Activated CD8-positive, alpha-beta T cell treated with anti-CD3 and anti-CD28 coated beads, Interleukin-2, amount 10 ng/mL, durations not matched to agents 7 days and 5 days (primary cell): ENCODE measurements around the gene DSCAM. TPM values are rescaled to one million over a fixed set of nuclear protein-coding genes. Genes with fewer than 3 reads are reported as not detected.
"Not testable (repeated sequence)": the region's sequence is repeated elsewhere in the genome, so short reads cannot be mapped to it uniquely, and the experiment has no call there.

Experiments
- ATAC-seq: fragments of 150-1000 bp; cut with Tn5 transposase; one replicate; pipeline ENCODE4 v1.10.0; 2021; ENCODE audit warnings: moderate library complexity
- CTCF ChIA-PET: fragments of 350-600 bp; sonication (Branson Sonifier 250); formaldehyde crosslinking; loops from one replicate; lab custom pipeline; 2021; ENCODE audit warnings: antibody characterized with exemption; lab: Charles Lee
- POLR2A ChIA-PET: fragments of 350-600 bp; sonication (Branson Sonifier 250); formaldehyde crosslinking; loops from one replicate; lab custom pipeline; 2021; ENCODE audit warnings: antibody characterized with exemption; lab: Charles Lee
- DNase-seq: peaks from one replicate; pipeline ENCODE4 v3.0.0-alpha.2; 2020
- H3K27ac Mint-ChIP-seq: one replicate; pipeline ENCODE4 v1.8.0; 2021; ENCODE audit warnings: mild to moderate bottlenecking, mixed read lengths
- H3K27me3 Mint-ChIP-seq: one replicate; pipeline ENCODE4 v1.8.0; 2021; ENCODE audit warnings: low read depth, mixed read lengths
- H3K36me3 Mint-ChIP-seq: one replicate; pipeline ENCODE4 v1.8.0; 2021; ENCODE audit warnings: low read depth, mixed read lengths
- H3K4me1 Mint-ChIP-seq: one replicate; pipeline ENCODE4 v1.8.0; 2021; ENCODE audit warnings: low read depth, mixed read lengths
- H3K4me3 Mint-ChIP-seq: one replicate; pipeline ENCODE4 v1.8.0; 2021; ENCODE audit warnings: mild to moderate bottlenecking, mixed read lengths
- H3K9me3 Mint-ChIP-seq: one replicate; pipeline ENCODE4 v1.8.0; 2022; ENCODE audit warnings: mixed read lengths; ENCODE audit not compliant: insufficient read depth
- total RNA-seq, 2 experiments: library from RNA; stranded (reverse); gene quantifications; one replicate each; pipeline ENCODE4 v1.2.3, GENCODE V29; 2021

Gene DSCAM
- total RNA-seq, 2 experiments from 2014 or later, result not detected

- CTCF ChIA-PET, result no interaction called here
Measured at GRCh38 chr21:40049931-40050290, 797.0 kb downstream of the DSCAM start.

GRCh38 chr21:40049031-40049930 is 797.7 kb downstream of the DSCAM start:
- CTCF ChIA-PET, result no interaction called here
- H3K4me1 Mint-ChIP-seq, result no peaks in the 10 kb centered on the region
- ATAC-seq (no peak), DNase-seq (no peak)
- no peaks in the 10 kb centered on the region for H3K36me3 Mint-ChIP-seq
- no peaks in the 10 kb centered on the region for H3K27me3 Mint-ChIP-seq
- POLR2A ChIA-PET, result no interaction called here
- no peak overlapping the region for H3K4me3 Mint-ChIP-seq
- H3K9me3 Mint-ChIP-seq, result peaks cover 5% of the 10 kb centered on the region
- H3K27ac Mint-ChIP-seq, result no peak overlapping the region

More at GRCh38 chr21:40049931-40050290, 797.0 kb downstream of the DSCAM start:
- H3K27ac Mint-ChIP-seq, result no peak overlapping the region
- no peaks in the 10 kb centered on the region for H3K36me3 Mint-ChIP-seq
- H3K4me3 Mint-ChIP-seq, result no peak overlapping the region
- H3K27me3 Mint-ChIP-seq, result no peaks in the 10 kb centered on the region
- peaks cover 5% of the 10 kb centered on the region for H3K9me3 Mint-ChIP-seq
- ATAC-seq (no peak), DNase-seq (no peak)
- POLR2A ChIA-PET, result no interaction called here
- H3K4me1 Mint-ChIP-seq, result no peaks in the 10 kb centered on the region

- no peak for DNase-seq
- Mint-ChIP-seq H3K27me3 (no peaks in the 10 kb centered on the region), H3K4me1 (no peaks in the 10 kb centered on the region), H3K9me3 (peaks cover 5% of the 10 kb centered on the region), H3K4me3 (no peak overlapping the region), H3K27ac (no peak overlapping the region), H3K36me3 (no peaks in the 10 kb centered on the region)
- ATAC-seq, result no peak
- ChIA-PET POLR2A (no interaction called here), CTCF (no interaction called here)
Measured at GRCh38 chr21:40047993-40048730, 798.8 kb downstream of the DSCAM start.

- no peak overlapping the region for H3K27ac Mint-ChIP-seq
- POLR2A ChIA-PET, result no interaction called here
- no peak for DNase-seq
- no peak for ATAC-seq
- CTCF ChIA-PET, result no interaction called here
- H3K9me3 Mint-ChIP-seq, result peaks cover 5% of the 10 kb centered on the region
- H3K27me3 Mint-ChIP-seq, result no peaks in the 10 kb centered on the region
- no peaks in the 10 kb centered on the region for H3K36me3 Mint-ChIP-seq
- no peaks in the 10 kb centered on the region for H3K4me1 Mint-ChIP-seq
- no peak overlapping the region for H3K4me3 Mint-ChIP-seq
Measured at GRCh38 chr21:40047211-40047610, 799.7 kb downstream of the DSCAM start.

- Mint-ChIP-seq H3K9me3 (peaks cover 5% of the 10 kb centered on the region), H3K27ac (no peak overlapping the region), H3K4me3 (no peak overlapping the region), H3K36me3 (no peaks in the 10 kb centered on the region), H3K27me3 (no peaks in the 10 kb centered on the region), H3K4me1 (no peaks in the 10 kb centered on the region)
- DNase-seq (no peak), ATAC-seq (no peak)
- ChIA-PET POLR2A (no interaction called here), CTCF (no interaction called here)
Measured at GRCh38 chr21:40043866-40044265, 803.1 kb downstream of the DSCAM start.

- ChIA-PET CTCF (no interaction called here), POLR2A (no interaction called here)
- Mint-ChIP-seq H3K27ac (no peak overlapping the region), H3K4me1 (no peaks in the 10 kb centered on the region), H3K4me3 (no peak overlapping the region), H3K9me3 (peaks cover 5% of the 10 kb centered on the region), H3K36me3 (no peaks in the 10 kb centered on the region), H3K27me3 (no peaks in the 10 kb centered on the region)
- DNase-seq, result no peak
- no peak for ATAC-seq
Measured at GRCh38 chr21:40043423-40043822, 803.5 kb downstream of the DSCAM start.

- Mint-ChIP-seq H3K9me3 (no peaks in the 10 kb centered on the region), H3K27ac (no peak overlapping the region), H3K4me3 (no peak overlapping the region), H3K4me1 (no peaks in the 10 kb centered on the region), H3K27me3 (no peaks in the 10 kb centered on the region), H3K36me3 (no peaks in the 10 kb centered on the region)
- CTCF ChIA-PET, result no interaction called here
- POLR2A ChIA-PET, result no interaction called here
- ATAC-seq (no peak), DNase-seq (no peak)
Measured at GRCh38 chr21:40041446-40041845, 805.5 kb downstream of the DSCAM start.

- CTCF ChIA-PET, POLR2A ChIA-PET, H3K27me3 Mint-ChIP-seq, H3K4me3 Mint-ChIP-seq, H3K27ac Mint-ChIP-seq, ATAC-seq, DNase-seq, H3K36me3 Mint-ChIP-seq, H3K4me1 Mint-ChIP-seq: not testable (repeated sequence)
- H3K9me3 Mint-ChIP-seq, result peaks cover 10% of the 10 kb centered on the region
Measured at GRCh38 chr21:40033156-40033782, 813.7 kb downstream of the DSCAM start.

GRCh38 chr21:40029888-40030287 is 817.1 kb downstream of the DSCAM start:
- H3K4me3 Mint-ChIP-seq, result no peak overlapping the region
- DNase-seq (no peak), ATAC-seq (no peak)
- no peak overlapping the region for H3K27ac Mint-ChIP-seq
- CTCF ChIA-PET, result no interaction called here
- POLR2A ChIA-PET, result no interaction called here
- no peaks in the 10 kb centered on the region for H3K36me3 Mint-ChIP-seq
- H3K9me3 Mint-ChIP-seq, result peaks cover 10% of the 10 kb centered on the region
- H3K27me3 Mint-ChIP-seq, result no peaks in the 10 kb centered on the region
- no peaks in the 10 kb centered on the region for H3K4me1 Mint-ChIP-seq

- H3K27ac Mint-ChIP-seq, CTCF ChIA-PET, H3K36me3 Mint-ChIP-seq, H3K4me1 Mint-ChIP-seq, ATAC-seq, POLR2A ChIA-PET, H3K27me3 Mint-ChIP-seq, DNase-seq, H3K4me3 Mint-ChIP-seq: not testable (repeated sequence)
- H3K9me3 Mint-ChIP-seq, result peaks cover 10% of the 10 kb centered on the region
Measured at GRCh38 chr21:40028393-40028792, 818.6 kb downstream of the DSCAM start.

GRCh38 chr21:40021558-40022351 is 825.2 kb downstream of the DSCAM start:
- ATAC-seq, result no peak
- no peaks in the 10 kb centered on the region for H3K4me1 Mint-ChIP-seq
- no peaks in the 10 kb centered on the region for H3K27me3 Mint-ChIP-seq
- H3K27ac Mint-ChIP-seq, result no peak overlapping the region
- no peak for DNase-seq
- no peak overlapping the region for H3K4me3 Mint-ChIP-seq
- H3K36me3 Mint-ChIP-seq, result no peaks in the 10 kb centered on the region
- ChIA-PET POLR2A (no interaction called here), CTCF (no interaction called here)
- peaks cover 4% of the 10 kb centered on the region for H3K9me3 Mint-ChIP-seq
